Astrocyte (in vitro differentiated cells and primary cell): ENCODE results near the gene COA1. TPM values are rescaled to one million over a fixed set of nuclear protein-coding genes. Genes with fewer than 3 reads are reported as not detected.

ENCODE experiments used
- DNase-seq: peaks from one replicate; pipeline ENCODE4 v3.0.0-alpha.2; 2010; ENCODE audit warnings: low read depth
- FAIRE-seq: peaks from 2 replicates; lab custom pipeline; 2011; peaks lifted over from hg19 to GRCh38; lab: Jason Lieb, UNC
- H2AFZ ChIP-seq: 2 replicates; pipeline ENCODE4 v1.6.0; 2012; ENCODE audit warnings: low read depth, low read length, inconsistent platforms
- H3K27ac ChIP-seq: 2 replicates; pipeline ENCODE4 v1.5.1; 2011; ENCODE audit warnings: low read depth, low read length, inconsistent platforms
- H3K27me3 ChIP-seq: 2 replicates; pipeline ENCODE4 v1.6.0; 2011; ENCODE audit warnings: low read length, inconsistent platforms; ENCODE audit not compliant: insufficient read depth
- H3K36me3 ChIP-seq: 2 replicates; pipeline ENCODE4 v1.5.1; 2011; ENCODE audit warnings: low read length, inconsistent platforms; ENCODE audit not compliant: insufficient read depth
- H3K4me1 ChIP-seq: 2 replicates; pipeline ENCODE4 v1.5.1; 2011; ENCODE audit warnings: low read length, inconsistent platforms; ENCODE audit not compliant: insufficient read depth
- H3K4me2 ChIP-seq: 2 replicates; pipeline ENCODE4 v1.6.0; 2012; ENCODE audit warnings: low read length, inconsistent platforms
- H3K4me3 ChIP-seq: 2 replicates; pipeline ENCODE4 v1.5.1; 2011; ENCODE audit warnings: low read depth, mild to moderate bottlenecking, low read length, inconsistent platforms; ENCODE audit not compliant: insufficient read depth
- H3K79me2 ChIP-seq: 2 replicates; pipeline ENCODE4 v1.6.0; 2012; ENCODE audit warnings: mild to moderate bottlenecking, low read length, inconsistent platforms; ENCODE audit not compliant: insufficient read depth
- H3K9ac ChIP-seq: 2 replicates; pipeline ENCODE4 v1.6.0; 2012; ENCODE audit warnings: mild to moderate bottlenecking, low read length, inconsistent platforms
- H3K9me3 ChIP-seq: 2 replicates; pipeline ENCODE4 v1.5.1; 2012; ENCODE audit warnings: low read depth, mild to moderate bottlenecking, low read length, inconsistent platforms; ENCODE audit not compliant: insufficient read depth
- H4K20me1 ChIP-seq: 2 replicates; pipeline ENCODE4 v1.6.0; 2012; ENCODE audit warnings: low read length, inconsistent platforms; ENCODE audit not compliant: insufficient read depth
- H3K27ac Mint-ChIP-seq: one replicate; pipeline ENCODE4 v1.8.0; 2021; ENCODE audit warnings: mild to moderate bottlenecking, mixed read lengths; ENCODE audit not compliant: unreplicated experiment
- H3K27me3 Mint-ChIP-seq: one replicate; pipeline ENCODE4 v1.8.0; 2021; ENCODE audit warnings: low read depth, mixed read lengths; ENCODE audit not compliant: unreplicated experiment
- H3K36me3 Mint-ChIP-seq: one replicate; pipeline ENCODE4 v1.8.0; 2021; ENCODE audit warnings: low read depth, mixed read lengths; ENCODE audit not compliant: unreplicated experiment
- H3K4me1 Mint-ChIP-seq: one replicate; pipeline ENCODE4 v1.8.0; 2021; ENCODE audit warnings: low read depth, mixed read lengths; ENCODE audit not compliant: unreplicated experiment
- H3K4me3 Mint-ChIP-seq: one replicate; pipeline ENCODE4 v1.8.0; 2021; ENCODE audit warnings: mild to moderate bottlenecking, moderate library complexity, mixed read lengths; ENCODE audit not compliant: unreplicated experiment
- H3K9me3 Mint-ChIP-seq: one replicate; pipeline ENCODE4 v1.8.0; 2021; ENCODE audit warnings: mild to moderate bottlenecking, mixed read lengths; ENCODE audit not compliant: unreplicated experiment
- EZH2 ChIP-seq: IDR thresholded peaks from 2 replicates; pipeline ENCODE4 v1.6.1; 2012; ENCODE audit warnings: mild to moderate bottlenecking, low read length, inconsistent platforms; ENCODE audit not compliant: insufficient read depth
- total RNA-seq: library from RNA; stranded (reverse); gene quantifications from 2 replicates; pipeline ENCODE4 v1.2.1, GENCODE V29; 2021
- TF ChIP-seq, protein P1 (sequence below): IDR thresholded peaks from 2 replicates; pipeline ENCODE4 v1.5.1; 2011; ENCODE audit warnings: low read depth, mild to moderate bottlenecking, inconsistent platforms, low read length, moderate library complexity; ENCODE audit not compliant: insufficient read depth

The COA1 gene
- total RNA-seq, 1 donor from 2014 or later: 47.0 TPM

DNA sequence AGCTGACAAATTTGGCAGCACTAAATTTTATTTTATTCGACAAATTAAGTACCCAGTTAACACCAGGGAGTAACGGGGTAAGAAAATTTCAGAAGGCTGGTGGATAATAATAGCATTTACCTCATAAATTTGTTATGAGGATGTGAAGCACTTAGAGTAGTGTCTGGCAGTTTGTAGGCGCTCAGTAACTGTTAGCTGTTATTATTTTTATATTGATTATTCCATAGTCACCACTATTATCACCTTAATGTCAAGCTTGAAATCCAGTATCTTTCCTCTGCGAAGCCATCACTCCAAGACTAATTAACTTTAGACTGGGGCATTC is 563 bp upstream of the COA1 start:
- H3K4me3 Mint-ChIP-seq: peak overlapping the region; percentile 96
- Histone ChIP-seq H3K9ac (peak overlapping the region; percentile 92), H4K20me1 (no peaks in the 10 kb centered on the region), H3K4me2 (peak overlapping the region; percentile 95), H3K27ac (peak overlapping the region; percentile 78), H2AFZ (peak overlapping the region; percentile 90), H3K79me2 (peaks cover 44% of the 10 kb centered on the region), H3K9me3 (no peaks in the 10 kb centered on the region), H3K4me1 (peaks cover 7% of the 10 kb centered on the region), H3K4me3 (peak overlapping the region; percentile 93), H3K36me3 (no peaks in the 10 kb centered on the region), H3K27me3 (no peaks in the 10 kb centered on the region)
- H3K27me3 Mint-ChIP-seq: no peaks in the 10 kb centered on the region
- H3K27ac Mint-ChIP-seq: peak overlapping the region; percentile 86
- DNase-seq (no peak), FAIRE-seq (no peak)
- no peak for TF ChIP-seq EZH2
- TF ChIP-seq, protein P1, sequence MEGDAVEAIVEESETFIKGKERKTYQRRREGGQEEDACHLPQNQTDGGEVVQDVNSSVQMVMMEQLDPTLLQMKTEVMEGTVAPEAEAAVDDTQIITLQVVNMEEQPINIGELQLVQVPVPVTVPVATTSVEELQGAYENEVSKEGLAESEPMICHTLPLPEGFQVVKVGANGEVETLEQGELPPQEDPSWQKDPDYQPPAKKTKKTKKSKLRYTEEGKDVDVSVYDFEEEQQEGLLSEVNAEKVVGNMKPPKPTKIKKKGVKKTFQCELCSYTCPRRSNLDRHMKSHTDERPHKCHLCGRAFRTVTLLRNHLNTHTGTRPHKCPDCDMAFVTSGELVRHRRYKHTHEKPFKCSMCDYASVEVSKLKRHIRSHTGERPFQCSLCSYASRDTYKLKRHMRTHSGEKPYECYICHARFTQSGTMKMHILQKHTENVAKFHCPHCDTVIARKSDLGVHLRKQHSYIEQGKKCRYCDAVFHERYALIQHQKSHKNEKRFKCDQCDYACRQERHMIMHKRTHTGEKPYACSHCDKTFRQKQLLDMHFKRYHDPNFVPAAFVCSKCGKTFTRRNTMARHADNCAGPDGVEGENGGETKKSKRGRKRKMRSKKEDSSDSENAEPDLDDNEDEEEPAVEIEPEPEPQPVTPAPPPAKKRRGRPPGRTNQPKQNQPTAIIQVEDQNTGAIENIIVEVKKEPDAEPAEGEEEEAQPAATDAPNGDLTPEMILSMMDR: no peak
- H3K36me3 Mint-ChIP-seq: no peaks in the 10 kb centered on the region
- H3K9me3 Mint-ChIP-seq: no peaks in the 10 kb centered on the region
- H3K4me1 Mint-ChIP-seq: peaks cover 5% of the 10 kb centered on the region

DNA sequence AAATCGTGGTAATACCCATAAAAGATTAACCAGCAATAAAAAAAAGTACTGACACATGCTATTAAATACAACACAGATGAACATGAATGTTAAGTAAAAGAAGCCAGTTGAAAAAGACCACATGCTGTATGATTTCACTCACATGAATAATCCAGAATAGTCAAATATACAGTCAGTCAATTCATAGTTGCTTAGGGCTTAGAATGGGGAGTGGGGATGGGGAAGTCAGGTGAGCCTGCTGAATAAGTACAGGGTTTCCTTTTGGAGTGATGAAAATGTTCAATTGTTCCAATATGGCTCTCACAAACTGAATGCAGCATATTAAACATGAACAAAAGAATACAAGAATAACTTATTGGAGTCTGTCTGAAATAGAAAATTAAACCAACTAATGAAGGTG is 1.8 kb downstream of the COA1 start:
- peak overlapping the region; percentile 42 for H3K4me3 Mint-ChIP-seq
- H3K4me3 ChIP-seq: no peak overlapping the region

DNA sequence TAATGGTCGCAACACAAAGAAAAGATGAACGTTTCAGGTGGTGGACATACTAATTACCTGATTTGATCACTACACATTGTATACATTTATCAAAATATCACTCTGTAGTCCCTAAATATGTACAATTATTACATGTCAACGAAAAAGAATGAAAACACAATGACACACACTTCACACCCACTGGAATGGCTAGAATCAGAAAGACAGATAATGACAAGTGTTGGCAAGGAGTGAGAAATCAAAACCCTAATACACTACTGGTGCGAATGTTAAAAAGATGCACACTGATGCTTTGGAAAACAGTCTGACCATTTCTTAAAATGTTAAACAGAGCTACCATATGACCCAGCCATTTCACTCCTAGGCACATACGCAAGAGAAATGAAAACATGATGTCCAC is 2.3 kb downstream of the COA1 start:
- DNase-seq (no peak), FAIRE-seq (no peak)
- Histone ChIP-seq H4K20me1 (peaks cover 14% of the 10 kb centered on the region), H3K9ac (no peak overlapping the region), H2AFZ (no peak overlapping the region), H3K4me1 (peaks cover 7% of the 10 kb centered on the region), H3K4me3 (no peak overlapping the region), H3K9me3 (no peaks in the 10 kb centered on the region), H3K36me3 (no peaks in the 10 kb centered on the region), H3K4me2 (no peak overlapping the region), H3K27me3 (no peaks in the 10 kb centered on the region), H3K27ac (no peak overlapping the region), H3K79me2 (peaks cover 72% of the 10 kb centered on the region)
- peaks cover 5% of the 10 kb centered on the region for H3K4me1 Mint-ChIP-seq
- peaks cover 3% of the 10 kb centered on the region for H3K36me3 Mint-ChIP-seq
- H3K27ac Mint-ChIP-seq: no peak overlapping the region
- H3K27me3 Mint-ChIP-seq: no peaks in the 10 kb centered on the region
- no peak for TF ChIP-seq EZH2
- TF ChIP-seq, protein P1: no peak
- no peaks in the 10 kb centered on the region for H3K9me3 Mint-ChIP-seq
- no peak overlapping the region for H3K4me3 Mint-ChIP-seq

More for the DNA sequence above, 1.8 kb downstream of the COA1 start:
- Mint-ChIP-seq H3K9me3 (no peaks in the 10 kb centered on the region), H3K36me3 (peaks cover 3% of the 10 kb centered on the region), H3K27me3 (no peaks in the 10 kb centered on the region), H3K4me1 (peaks cover 5% of the 10 kb centered on the region), H3K27ac (no peak overlapping the region)
- Histone ChIP-seq H3K36me3 (no peaks in the 10 kb centered on the region), H3K27ac (no peak overlapping the region), H2AFZ (no peak overlapping the region), H4K20me1 (peaks cover 10% of the 10 kb centered on the region), H3K4me1 (peaks cover 7% of the 10 kb centered on the region), H3K9ac (no peak overlapping the region), H3K9me3 (no peaks in the 10 kb centered on the region), H3K79me2 (peaks cover 67% of the 10 kb centered on the region), H3K4me2 (peak overlapping the region; percentile 4), H3K27me3 (no peaks in the 10 kb centered on the region)
- DNase-seq: no peak
- no peak for FAIRE-seq
- no peak for TF ChIP-seq EZH2
- TF ChIP-seq, protein P1: no peak
